GM13976 (cell line): ENCODE data around the gene POM121L12.

Source experiments
- DNase-seq: peaks from one replicate; pipeline ENCODE4 v3.0.0; 2012; ENCODE audit warnings: low spot score
- CTCF ChIP-seq: IDR thresholded peaks from 2 replicates; pipeline ENCODE4 v1.5.1; 2012; ENCODE audit warnings: borderline replicate concordance, mild to moderate bottlenecking; ENCODE audit not compliant: insufficient read depth; ENCODE audit errors: extremely low read depth, missing control alignments, control extremely low read depth
- in situ Hi-C: fragments of 300-500 bp; cut with MboI; formaldehyde crosslinking; loops from one replicate; pipeline ENCODE4 v1.12.0; 2022; ENCODE audit warnings: low sequenced_read_pairs, mixed read lengths, inconsistent platforms; ENCODE audit not compliant: unreplicated experiment

Gene POM121L12

GRCh38 chr7:53035499-53036412 is at the start of gene POM121L12:
POM121L12 (plus strand) TSS chr7:53035633; CDS start chr7:53035672, 39 bp downstream.
- TF ChIP-seq CTCF, result no peak
- in situ Hi-C loops, result no loop called here
- DNase-seq, result no peak

GRCh38 chr7:52992001-52992400 is 43.4 kb upstream of the POM121L12 start:
- in situ Hi-C loops, result no loop called here
- TF ChIP-seq CTCF, result no peak
- DNase-seq, result no peak

GRCh38 chr7:52992479-52993162 is 42.8 kb upstream of the POM121L12 start:
- no peak for DNase-seq
- in situ Hi-C loops, result no loop called here
- no peak for TF ChIP-seq CTCF

GRCh38 chr7:52995676-52996075 is 39.8 kb upstream of the POM121L12 start:
- no peak for TF ChIP-seq CTCF
- no peak for DNase-seq
- in situ Hi-C loops, result no loop called here

- no peak for TF ChIP-seq CTCF
- DNase-seq, result no peak
- in situ Hi-C loops, result no loop called here
Observed at GRCh38 chr7:53001221-53001620, 34.2 kb upstream of the POM121L12 start.

GRCh38 chr7:53002389-53002788 is 33.0 kb upstream of the POM121L12 start:
- in situ Hi-C loops, result no loop called here
- no peak for DNase-seq
- no peak for TF ChIP-seq CTCF
